K562 (cell line): ENCODE data around the gene ACP1. TPM values are rescaled to one million over a fixed set of nuclear protein-coding genes. Genes with fewer than 3 reads are reported as not detected.

Source experiments
- ATAC-seq: fragments of 200-7000 bp; cut with Tn5 transposase; 3 replicates; pipeline ENCODE4 v1.9.1; 2020; ENCODE audit warnings: moderate library complexity
- BruUV-seq: library from RNA; stranded (reverse); fragments of 400-500 nt; replicated peaks from 2 replicates; lab custom pipeline; 2021; lab: Mats Ljungman, UMichigan
- CTCF ChIA-PET: fragments of 300-600 bp; formaldehyde crosslinking; extraction: SDS; loops from one replicate; lab custom pipeline; 2021; ENCODE audit warnings: low intra/inter-chr PET ratio; lab: Yijun Ruan, JAX
- POLR2A ChIA-PET: fragments of 300-600, 350-650 bp; sonication (Branson Sonifier 250); formaldehyde crosslinking; extraction: SDS; loops from one replicate; lab custom pipeline; 2021; ENCODE audit warnings: antibody characterized with exemption, inconsistent platforms; lab: Yijun Ruan, JAX
- DNase-seq, 4 experiments: peaks; one replicate each; pipeline versions ENCODE4 v3.0.0 to v3.0.0-alpha.2; 2011 to 2018; ENCODE audit warnings: low spot score in 3 of 4, mixed read lengths in 3 of 4; ENCODE audit errors: extremely low read depth in 1 of 4
- FAIRE-seq: peaks from 2 replicates; lab custom pipeline; 2011; peaks lifted over from hg19 to GRCh38; lab: Jason Lieb, UNC
- H2AFZ ChIP-seq: 2 replicates; pipeline ENCODE4 v1.6.0; 2011; ENCODE audit warnings: low read depth, low read length, control low read depth, inconsistent platforms
- H3K27ac ChIP-seq: fragments of 200-600 bp; 3 replicates; pipeline ENCODE4 v1.8.0; 2011; ENCODE audit warnings: low read depth, mild to moderate bottlenecking, control low read depth, inconsistent platforms, low read length, moderate library complexity, mixed read lengths; ENCODE audit errors: extremely low read depth
- H3K27me3 ChIP-seq, 2 experiments: fragments of 300-600 bp in 1 of 2; 2 replicates in 1 of 2; 3 replicates in 1 of 2; pipeline versions ENCODE4 v1.6.0 to v1.8.0; 2011; ENCODE audit warnings: inconsistent platforms in 2 of 2, low read length in 2 of 2, mild to moderate bottlenecking in 1 of 2, mixed read lengths in 1 of 2, moderate library complexity in 1 of 2; ENCODE audit not compliant: control insufficient read depth in 2 of 2, insufficient read depth in 2 of 2
- H3K36me3 ChIP-seq: fragments of 300-600 bp; 3 replicates; pipeline ENCODE4 v1.8.0; 2011; ENCODE audit warnings: mild to moderate bottlenecking, low read length, inconsistent platforms; ENCODE audit not compliant: control insufficient read depth, insufficient read depth
- H3K4me1 ChIP-seq, 2 experiments: fragments of 200-600 bp in 1 of 2; replicated peaks in 1 of 2; 2 replicates in 1 of 2; 3 replicates in 1 of 2; pipeline versions ENCODE4 v1.5.1 to v1.8.0; 2011; ENCODE audit warnings: inconsistent platforms in 2 of 2, low read length in 2 of 2, mild to moderate bottlenecking in 1 of 2, mixed read lengths in 1 of 2, moderate library complexity in 1 of 2; ENCODE audit not compliant: control insufficient read depth in 2 of 2, insufficient read depth in 2 of 2
- H3K4me2 ChIP-seq: 2 replicates; pipeline ENCODE4 v1.6.1; 2011; ENCODE audit warnings: low read length, control low read depth, inconsistent platforms, mixed read lengths; ENCODE audit not compliant: insufficient read depth
- H3K4me3 ChIP-seq: fragments of 200-600 bp; sonication (generic), shearing (Covaris generic); 2 replicates; pipeline ENCODE4 v1.5.1; 2016; ENCODE audit warnings: control low read depth, inconsistent platforms
- H3K79me2 ChIP-seq: fragments of 200-600 bp; 3 replicates; pipeline ENCODE4 v1.8.0; 2011; ENCODE audit warnings: low read length, inconsistent platforms; ENCODE audit not compliant: control insufficient read depth, insufficient read depth
- H3K9ac ChIP-seq, 2 experiments: 2 replicates each; pipeline versions ENCODE4 v1.6.0 to v1.6.1; 2011; ENCODE audit warnings: low read depth in 2 of 2, low read length in 2 of 2, control low read depth in 1 of 2, inconsistent platforms in 1 of 2, mild to moderate bottlenecking in 1 of 2, mixed read lengths in 1 of 2; ENCODE audit not compliant: insufficient read depth in 1 of 2
- H3K9me1 ChIP-seq: one replicate; pipeline ENCODE4 v1.6.0; 2011; ENCODE audit warnings: inconsistent platforms, mild to moderate bottlenecking, low read length, moderate library complexity; ENCODE audit not compliant: control insufficient read depth, insufficient read depth
- H3K9me3 ChIP-seq: replicated peaks from 2 replicates; pipeline ENCODE4 v1.5.1; 2011; ENCODE audit warnings: low read depth, low read length, inconsistent platforms; ENCODE audit not compliant: control insufficient read depth, insufficient read depth
- H4K20me1 ChIP-seq: replicated peaks from 2 replicates; pipeline ENCODE4 v1.6.1; 2011; ENCODE audit warnings: low read length, inconsistent platforms, mixed read lengths; ENCODE audit not compliant: control insufficient read depth, insufficient read depth
- GTF2B ChIP-seq: IDR thresholded peaks from 2 replicates; pipeline ENCODE4 v1.6.1; 2011; ENCODE audit not compliant: insufficient read length; ENCODE audit errors: extremely low read depth
- GTF2F1 ChIP-seq: IDR thresholded peaks from 2 replicates; pipeline ENCODE4 v1.6.1; 2011; ENCODE audit warnings: low read depth, low read length, improper control_type of control experiment
- HNRNPUL1 ChIP-seq: fragments of 200-400 bp; formaldehyde crosslinking; IDR thresholded peaks from 2 replicates; pipeline ENCODE4 v1.6.1; 2017; ENCODE audit warnings: low read length
- MBD1 ChIP-seq: fragments of 250-450 bp; sonication (Bioruptor Pico); IDR thresholded peaks from 2 replicates; pipeline ENCODE4 v1.8.0; 2022; ENCODE audit warnings: inconsistent platforms
- PYGO2 ChIP-seq: fragments of 450-650 bp; IDR thresholded peaks from 2 replicates; pipeline ENCODE4 v1.6.1; 2016; ENCODE audit warnings: mild to moderate bottlenecking, missing genetic modification characterization, moderate library complexity, missing compliant biosample characterization
- RAD21 ChIP-seq, 2 experiments: fragments of 250-450 bp in 1 of 2; fragments of 450-650 bp in 1 of 2; sonication (Bioruptor Pico) in 1 of 2; formaldehyde crosslinking in 1 of 2; IDR thresholded peaks in 1 of 2; conservative IDR thresholded peaks in 1 of 2; 2 replicates each; pipeline versions ENCODE4 v1.4.0 to v1.8.0; 2020 to 2022; ENCODE audit warnings: mild to moderate bottlenecking in 2 of 2, moderate library complexity in 1 of 2
- WGBS: fragments of 100-300 bp; shearing (Covaris generic); methylation state at CpG from one replicate; pipeline ENCODE4 v1.1.6; 2016; ENCODE audit warnings: low coverage, mixed read lengths; ENCODE audit not compliant: insufficient coverage; ENCODE audit errors: missing lambda C conversion rate; 5-methylcytosine and 5-hydroxymethylcytosine counted together
- in situ Hi-C: fragments of 300-500 bp; cut with MboI; formaldehyde crosslinking; loops from 4 replicates; pipeline ENCODE4 v1.15.0; 2018; ENCODE audit warnings: inconsistent platforms, mixed read lengths
- intact Hi-C: fragments of 100-400 bp; cut with micrococcal nuclease; formaldehyde crosslinking; loops from 2 replicates; pipeline ENCODE4 v1.14.2; 2022
- polyA plus RNA-seq, 8 experiments: library from polyadenylated mRNA; depleted of rRNA in 4 of 8; stranded (reverse) in 5 of 8; unstranded in 3 of 8; fragments of >200 nt; fragmentation: Nextera tagmentation in 2 of 8; fragmentation: Illumina TruSeq in 1 of 8; extraction: Ambion mirVana in 2 of 8; extraction: Trizol in 1 of 8; gene quantifications; 2 replicates each; pipeline versions ENCODE4 v1.2.1 to v1.2.3, GENCODE V29; 2011 to 2014; ENCODE audit warnings: inconsistent platforms in 1 of 8, missing spikeins in 1 of 8
- total RNA-seq, 7 experiments: library from RNA; depleted of rRNA in 6 of 7; stranded (reverse); fragments of >200 nt in 6 of 7; fragmentation: Illumina TruSeq in 2 of 7; extraction: Trizol in 2 of 7; gene quantifications; 2 replicates each; pipeline versions ENCODE4 v1.2.1 to v1.2.3, GENCODE V29; 2011 to 2021; ENCODE audit warnings: low replicate concordance in 1 of 7

The ACP1 gene
- total and polyA plus RNA-seq, 9 of the 15 experiments (the other 6 are each of a cell fraction or from before 2014, with no cell fraction given) = 139 to 493 (median 189) TPM

GRCh38 chr2:234421-234820 lies 30.3 kb upstream of the ACP1 start:
- 0% methylated on average over 4 of the region's 4 CpGs for WGBS
- no peak overlapping the region for H2AFZ ChIP-seq
- intact Hi-C loops (no loop called here), in situ Hi-C loops (no loop called here)
- no peak overlapping the region for H3K4me2 ChIP-seq
- no peaks in the 10 kb centered on the region for H3K9me1 ChIP-seq
- no peak overlapping the region for H3K4me3 ChIP-seq
- TF ChIP-seq HNRNPUL1 (no peak), RAD21 (CRISPR knock-in tag; conservative IDR thresholded peaks at IDR 0.05 in 1 of 2, IDR thresholded peaks at IDR 0.05 in 1 of 2) (no peak)
- H3K4me1 ChIP-seq = no peaks in the 10 kb centered on the region
- no peak for ATAC-seq
- CTCF ChIA-PET = no interaction called here
- H3K27ac ChIP-seq = no peak overlapping the region
- FAIRE-seq = no peak
- no peak for DNase-seq
- H3K36me3 ChIP-seq = no peaks in the 10 kb centered on the region
- H3K27me3 ChIP-seq = peaks cover 0 to 5% of the 10 kb centered on the region in 2 experiments; a peak in 1 of 5 replicates
- POLR2A ChIA-PET = no interaction called here
- H3K9me3 ChIP-seq = no peaks in the 10 kb centered on the region
- no peaks in the 10 kb centered on the region for H4K20me1 ChIP-seq
- BruUV-seq = no TSS peak
- no peak overlapping the region for H3K9ac ChIP-seq
- H3K79me2 ChIP-seq = no peaks in the 10 kb centered on the region

- Histone ChIP-seq H3K27me3 (peaks cover 0 to 5% of the 10 kb centered on the region in 2 experiments; a peak in 1 of 5 replicates), H4K20me1 (no peaks in the 10 kb centered on the region), H3K9me1 (no peaks in the 10 kb centered on the region), H3K27ac (no peak overlapping the region), H3K4me1 (no peaks in the 10 kb centered on the region), H3K9ac (no peak overlapping the region), H2AFZ (no peak overlapping the region), H3K36me3 (no peaks in the 10 kb centered on the region), H3K79me2 (no peaks in the 10 kb centered on the region), H3K4me3 (no peak overlapping the region), H3K4me2 (no peak overlapping the region), H3K9me3 (no peaks in the 10 kb centered on the region)
- DNase-seq (no peak), ATAC-seq (no peak), FAIRE-seq (no peak)
- BruUV-seq = no TSS peak
- WGBS = 10% methylated on average over 6 of the region's 6 CpGs
- in situ Hi-C loops (no loop called here), intact Hi-C loops (no loop called here)
- TF ChIP-seq GTF2F1 (no peak), PYGO2 (tag) (no peak), GTF2B (no peak), MBD1 (CRISPR knock-in tag) (no peak)
- ChIA-PET POLR2A (no interaction called here), CTCF (no interaction called here)
Observed at GRCh38 chr2:236993-237539, 27.7 kb upstream of the ACP1 start.
